GM21723 (cell line): ENCODE data around the gene NDUFS8.

Experiments
- ATAC-seq: cut with Tn5 transposase; IDR thresholded peaks from one replicate; pipeline ENCODE4 v1.9.1; 2021; ENCODE audit warnings: mild to moderate bottlenecking, moderate library complexity; ENCODE audit not compliant: unreplicated experiment

NDUFS8 gene

GRCh38 chr11:68074584-68075352 lies 44.3 kb downstream of the NDUFS8 start:
- no peak for ATAC-seq

DNA sequence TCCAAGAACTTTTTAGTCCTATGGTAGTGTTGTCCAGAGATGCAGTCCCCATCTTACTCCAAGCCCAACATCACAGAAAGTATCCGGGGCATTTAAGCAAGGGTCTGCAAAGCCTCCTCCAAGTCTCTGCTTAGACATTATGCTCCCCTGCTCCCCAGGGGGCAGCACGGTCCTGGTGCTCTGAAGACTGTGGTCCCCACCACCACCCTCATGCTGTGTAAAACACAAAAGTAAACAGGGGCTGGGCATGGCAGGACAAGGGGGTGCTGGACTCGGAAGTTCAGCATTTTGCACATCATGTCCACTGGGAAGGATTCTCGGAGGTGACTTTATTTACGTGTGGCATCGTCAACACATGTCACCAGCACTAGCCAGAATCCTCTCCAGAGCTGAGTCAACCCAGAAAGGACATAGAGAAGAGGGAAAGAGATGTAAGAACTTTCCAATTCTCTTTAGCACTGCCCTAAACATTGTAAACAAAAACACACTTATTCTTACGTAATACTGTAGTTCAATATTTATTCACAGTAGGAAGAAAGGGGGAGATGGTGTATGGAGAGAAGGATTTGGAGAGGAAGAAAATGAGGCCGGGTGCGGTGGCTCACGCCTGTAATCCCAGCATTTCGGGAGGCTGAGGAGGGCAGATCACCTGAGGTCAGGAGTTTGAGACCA lies 46.0 kb downstream of the NDUFS8 start:
- ATAC-seq = no peak

DNA sequence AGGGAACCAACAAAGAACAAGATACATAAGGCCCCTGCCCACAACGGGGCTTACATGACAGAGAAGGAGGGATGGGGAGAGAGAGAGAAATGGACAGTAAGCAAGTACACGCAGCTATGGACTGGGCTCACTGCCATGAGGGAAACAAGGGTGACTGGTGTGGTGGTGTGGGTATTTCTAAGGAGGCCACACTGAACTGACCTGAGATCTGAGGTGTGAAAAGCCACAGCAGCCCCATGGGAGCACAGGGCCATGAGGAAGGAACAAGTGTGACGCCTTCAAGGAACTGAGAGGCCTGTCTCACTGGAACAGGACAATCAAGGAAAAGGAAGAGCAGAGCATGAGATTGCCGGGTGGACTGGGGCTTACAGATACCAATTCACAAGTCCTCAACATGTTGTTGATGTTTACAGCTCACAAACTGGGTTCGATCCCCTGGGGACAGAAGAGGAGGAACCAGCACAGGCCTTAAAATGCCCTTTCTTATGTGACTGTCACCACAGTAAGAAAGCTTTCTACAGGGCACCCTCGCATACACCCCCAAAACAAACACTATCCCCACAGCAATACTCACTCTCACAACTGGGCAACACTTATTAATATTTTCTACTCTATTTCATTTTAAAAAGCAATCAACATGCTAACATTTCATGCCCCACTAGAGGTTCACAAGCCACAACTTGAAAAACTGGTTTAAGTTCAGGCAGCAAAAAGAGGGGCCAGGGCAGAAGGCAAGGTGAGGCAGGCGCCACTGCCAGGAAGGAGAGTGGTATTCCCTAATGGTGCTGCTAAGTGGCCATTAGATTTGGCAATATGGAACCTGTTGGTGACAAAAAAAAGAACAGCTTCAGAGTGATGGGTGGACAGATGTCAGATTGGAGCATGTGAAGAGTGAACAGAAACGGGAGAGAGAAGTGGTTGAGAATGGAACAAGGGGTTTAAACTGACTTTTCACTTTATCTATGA lies 47.4 kb downstream of the NDUFS8 start:
- ATAC-seq = no peak

- ATAC-seq = no peak
These were observed 50.4 kb downstream of the NDUFS8 start for GRCh38 chr11:68080860-68081259.

- no peak for ATAC-seq
These were observed 51.2 kb downstream of the NDUFS8 start for GRCh38 chr11:68081691-68082090.

DNA sequence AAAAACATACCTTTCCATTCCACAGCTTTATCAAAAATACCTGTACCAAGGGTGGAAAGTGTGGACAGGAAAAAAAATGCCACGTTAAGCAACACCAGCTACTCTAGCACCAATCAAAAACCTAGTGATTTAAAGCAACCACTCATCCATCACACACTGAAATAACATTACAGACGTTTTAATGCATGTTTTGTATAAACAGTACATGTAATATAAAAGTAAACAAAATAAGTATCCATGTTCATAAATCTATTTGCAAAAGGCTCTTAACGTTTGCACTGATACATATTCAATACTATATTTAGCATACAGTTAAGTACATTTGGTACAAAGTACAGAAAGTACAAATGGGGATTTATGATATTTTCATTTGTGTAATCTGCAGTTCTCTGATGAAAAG lies 52.0 kb downstream of the NDUFS8 start:
- ATAC-seq = no peak

- no peak for ATAC-seq
These were observed 53.0 kb downstream of the NDUFS8 start for GRCh38 chr11:68083517-68083916.
